Fibroblast of pulmonary artery (primary cell): ENCODE measurements around the gene BANF2.

Source experiments
- DNase-seq: peaks from one replicate; pipeline ENCODE4 v3.0.0-alpha.2; 2010; ENCODE audit warnings: low read depth
- H3K4me3 ChIP-seq: replicated peaks from 2 replicates; pipeline ENCODE4 v1.5.1; 2011; ENCODE audit warnings: low read depth, mild to moderate bottlenecking, control low read depth, low read length, moderate library complexity
- CTCF ChIP-seq: IDR thresholded peaks from 2 replicates; pipeline ENCODE4 v1.5.1; 2011; ENCODE audit warnings: mild to moderate bottlenecking, control low read depth, low read length, inconsistent platforms; ENCODE audit errors: missing control alignments

Gene BANF2

GRCh38 chr20:17671565-17671964, 28.2 kb upstream of the BANF2 start:
- DNase-seq, result no peak
- H3K4me3 ChIP-seq, result no peak overlapping the region
- no peak for TF ChIP-seq CTCF

GRCh38 chr20:17673084-17673483, 26.7 kb upstream of the BANF2 start:
- H3K4me3 ChIP-seq, result no peak overlapping the region
- DNase-seq, result no peak
- TF ChIP-seq CTCF, result no peak

GRCh38 chr20:17674722-17675518, 24.8 kb upstream of the BANF2 start:
- no peak for TF ChIP-seq CTCF
- DNase-seq, result peak; percentile 56
- H3K4me3 ChIP-seq, result no peak overlapping the region

- no peak for TF ChIP-seq CTCF
- no peak overlapping the region for H3K4me3 ChIP-seq
- no peak for DNase-seq
Measured at GRCh38 chr20:17675519-17676377, 24.0 kb upstream of the BANF2 start.

- TF ChIP-seq CTCF, result no peak
- no peak for DNase-seq
- H3K4me3 ChIP-seq, result no peak overlapping the region
Measured at GRCh38 chr20:17676378-17676759, 23.4 kb upstream of the BANF2 start.

- no peak for TF ChIP-seq CTCF
- H3K4me3 ChIP-seq, result no peak overlapping the region
- no peak for DNase-seq
Measured at GRCh38 chr20:17676942-17677341, 22.8 kb upstream of the BANF2 start.

- TF ChIP-seq CTCF, result no peak
- H3K4me3 ChIP-seq, result no peak overlapping the region
- DNase-seq, result no peak
Measured at GRCh38 chr20:17678295-17678694, 21.5 kb upstream of the BANF2 start.
